HG02642 (cell line): ENCODE results near the gene SERGEF.

Experiments
- ATAC-seq: cut with Tn5 transposase; IDR thresholded peaks from one replicate; pipeline ENCODE4 v1.9.1; 2021; ENCODE audit warnings: mild to moderate bottlenecking; ENCODE audit not compliant: unreplicated experiment, poor library complexity

The SERGEF gene

GRCh38 chr11:18012906-18013781 lies at the start of gene SERGEF:
SERGEF (minus strand) TSS chr11:18013047; CDS start chr11:18013010, 37 bp downstream.
- peak; percentile 95 for ATAC-seq

GRCh38 chr11:18061351-18061750 lies 48.5 kb upstream of the SERGEF start:
- no peak for ATAC-seq

- no peak for ATAC-seq
These were observed 43.8 kb upstream of the SERGEF start for GRCh38 chr11:18056561-18057181.

GRCh38 chr11:18054511-18055103 lies 41.8 kb upstream of the SERGEF start:
- ATAC-seq: no peak

GRCh38 chr11:18050848-18051247 lies 38.0 kb upstream of the SERGEF start:
- no peak for ATAC-seq

- no peak for ATAC-seq
These were observed 33.4 kb upstream of the SERGEF start, which contains the start of gene TPH1 for GRCh38 chr11:18046116-18046777. TPH1 (minus strand) TSS chr11:18046269; CDS start chr11:18040762, 5,507 bp downstream.

GRCh38 chr11:18036456-18036855 lies 23.6 kb upstream of the SERGEF start:
- ATAC-seq: no peak

GRCh38 chr11:18027475-18027874 lies 14.6 kb upstream of the SERGEF start:
- no peak for ATAC-seq

GRCh38 chr11:18022419-18022818 lies 9.6 kb upstream of the SERGEF start:
- no peak for ATAC-seq

- ATAC-seq: no peak
These were observed 6.8 kb upstream of the SERGEF start for GRCh38 chr11:18019650-18020049.

- no peak for ATAC-seq
These were observed 3.9 kb upstream of the SERGEF start for GRCh38 chr11:18016789-18017188.

- no peak for ATAC-seq
These were observed 2.0 kb upstream of the SERGEF start for GRCh38 chr11:18014876-18015275.

- no peak for ATAC-seq
These were observed 1.1 kb upstream of the SERGEF start for GRCh38 chr11:18013790-18014507.

- ATAC-seq: no peak
These were observed 533 bp downstream of the SERGEF start for GRCh38 chr11:18012122-18012905.

GRCh38 chr11:18011633-18012032 lies 1.2 kb downstream of the SERGEF start:
- no peak for ATAC-seq

- ATAC-seq: no peak
These were observed 1.8 kb downstream of the SERGEF start for GRCh38 chr11:18010977-18011586.

GRCh38 chr11:18010121-18010670 lies 2.7 kb downstream of the SERGEF start:
- ATAC-seq: no peak

- ATAC-seq: no peak
These were observed 7.3 kb downstream of the SERGEF start for GRCh38 chr11:18005376-18006129.
